ENCODE measurements around the gene SMAD9.

- TF ChIP-seq EZH2phosphoT487 (IDR thresholded peaks at IDR 0.05; ENCODE audit: borderline replicate concordance, low read length), result no peak
- TF ChIP-seq, protein P1, sequence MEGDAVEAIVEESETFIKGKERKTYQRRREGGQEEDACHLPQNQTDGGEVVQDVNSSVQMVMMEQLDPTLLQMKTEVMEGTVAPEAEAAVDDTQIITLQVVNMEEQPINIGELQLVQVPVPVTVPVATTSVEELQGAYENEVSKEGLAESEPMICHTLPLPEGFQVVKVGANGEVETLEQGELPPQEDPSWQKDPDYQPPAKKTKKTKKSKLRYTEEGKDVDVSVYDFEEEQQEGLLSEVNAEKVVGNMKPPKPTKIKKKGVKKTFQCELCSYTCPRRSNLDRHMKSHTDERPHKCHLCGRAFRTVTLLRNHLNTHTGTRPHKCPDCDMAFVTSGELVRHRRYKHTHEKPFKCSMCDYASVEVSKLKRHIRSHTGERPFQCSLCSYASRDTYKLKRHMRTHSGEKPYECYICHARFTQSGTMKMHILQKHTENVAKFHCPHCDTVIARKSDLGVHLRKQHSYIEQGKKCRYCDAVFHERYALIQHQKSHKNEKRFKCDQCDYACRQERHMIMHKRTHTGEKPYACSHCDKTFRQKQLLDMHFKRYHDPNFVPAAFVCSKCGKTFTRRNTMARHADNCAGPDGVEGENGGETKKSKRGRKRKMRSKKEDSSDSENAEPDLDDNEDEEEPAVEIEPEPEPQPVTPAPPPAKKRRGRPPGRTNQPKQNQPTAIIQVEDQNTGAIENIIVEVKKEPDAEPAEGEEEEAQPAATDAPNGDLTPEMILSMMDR (conservative IDR thresholded peaks at IDR 0.05; ENCODE audit: low read depth, low read length), result no peak
These were observed 35.8 kb downstream of the SMAD9 start for GRCh38 chr13:36884235-36884634.
